ENCODE measurements around the gene MGAT5. TPM values are rescaled to one million over a fixed set of nuclear protein-coding genes. Genes with fewer than 3 reads are reported as not detected.

Gene MGAT5
- total RNA-seq, 4 donors from 2014 or later, result 16.3 to 37.8 (median 32.5) TPM

- no peak for DNase-seq (ENCODE audit: low spot score in 2 of 2)
- TF ChIP-seq POLR2A (IDR thresholded peaks at IDR 0.05), result no peak
- TF ChIP-seq, protein P1, sequence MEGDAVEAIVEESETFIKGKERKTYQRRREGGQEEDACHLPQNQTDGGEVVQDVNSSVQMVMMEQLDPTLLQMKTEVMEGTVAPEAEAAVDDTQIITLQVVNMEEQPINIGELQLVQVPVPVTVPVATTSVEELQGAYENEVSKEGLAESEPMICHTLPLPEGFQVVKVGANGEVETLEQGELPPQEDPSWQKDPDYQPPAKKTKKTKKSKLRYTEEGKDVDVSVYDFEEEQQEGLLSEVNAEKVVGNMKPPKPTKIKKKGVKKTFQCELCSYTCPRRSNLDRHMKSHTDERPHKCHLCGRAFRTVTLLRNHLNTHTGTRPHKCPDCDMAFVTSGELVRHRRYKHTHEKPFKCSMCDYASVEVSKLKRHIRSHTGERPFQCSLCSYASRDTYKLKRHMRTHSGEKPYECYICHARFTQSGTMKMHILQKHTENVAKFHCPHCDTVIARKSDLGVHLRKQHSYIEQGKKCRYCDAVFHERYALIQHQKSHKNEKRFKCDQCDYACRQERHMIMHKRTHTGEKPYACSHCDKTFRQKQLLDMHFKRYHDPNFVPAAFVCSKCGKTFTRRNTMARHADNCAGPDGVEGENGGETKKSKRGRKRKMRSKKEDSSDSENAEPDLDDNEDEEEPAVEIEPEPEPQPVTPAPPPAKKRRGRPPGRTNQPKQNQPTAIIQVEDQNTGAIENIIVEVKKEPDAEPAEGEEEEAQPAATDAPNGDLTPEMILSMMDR (IDR thresholded peaks at IDR 0.05), result no peak
- 84 to 88% methylated on average over 7 of the region's 7 CpGs for WGBS, 2 donors
- H3K4me3 ChIP-seq (ENCODE audit: low read depth, poor library complexity, severe bottlenecking), result no peak overlapping the region
- intact Hi-C loops (cut with DNase I; ENCODE audit: low total_unique reads), result no loop called here
Measured at GRCh38 chr2:134275058-134275862, 21.4 kb downstream of the MGAT5 start.

- TF ChIP-seq, protein P1 (IDR thresholded peaks at IDR 0.05), result no peak
- TF ChIP-seq POLR2A (IDR thresholded peaks at IDR 0.05), result no peak
- DNase-seq (ENCODE audit: low spot score in 2 of 2), result no peak
- WGBS, 2 donors, result 81 to 91% methylated on average over 6 of the region's 6 CpGs
- no peak overlapping the region for H3K4me3 ChIP-seq (ENCODE audit: low read depth, poor library complexity, severe bottlenecking)
- intact Hi-C loops (cut with DNase I; ENCODE audit: low total_unique reads), result no loop called here
Measured at GRCh38 chr2:134276381-134277172, 22.7 kb downstream of the MGAT5 start.

- intact Hi-C loops (cut with DNase I; ENCODE audit: low total_unique reads), result no loop called here
- WGBS, 2 donors, result 86 to 90% methylated on average over 4 of the region's 4 CpGs
- TF ChIP-seq, protein P1 (IDR thresholded peaks at IDR 0.05), result no peak
- TF ChIP-seq POLR2A (IDR thresholded peaks at IDR 0.05), result no peak
- DNase-seq (ENCODE audit: low spot score in 2 of 2), result no peak
- H3K4me3 ChIP-seq (ENCODE audit: low read depth, poor library complexity, severe bottlenecking), result no peak overlapping the region
Measured at GRCh38 chr2:134277223-134277622, 23.4 kb downstream of the MGAT5 start.

- no peak for DNase-seq (ENCODE audit: low spot score in 2 of 2)
- no peak for TF ChIP-seq POLR2A (IDR thresholded peaks at IDR 0.05)
- TF ChIP-seq, protein P1 (IDR thresholded peaks at IDR 0.05), result no peak
- intact Hi-C loops (cut with DNase I; ENCODE audit: low total_unique reads), result no loop called here
- WGBS, 2 donors, result 74 to 80% methylated on average over 1 of the region's 1 CpG
- no peak overlapping the region for H3K4me3 ChIP-seq (ENCODE audit: low read depth, poor library complexity, severe bottlenecking)
Measured at GRCh38 chr2:134278553-134278952, 24.7 kb downstream of the MGAT5 start.

GRCh38 chr2:134279417-134279816 lies 25.5 kb downstream of the MGAT5 start:
- H3K4me3 ChIP-seq (ENCODE audit: low read depth, poor library complexity, severe bottlenecking), result no peak overlapping the region
- intact Hi-C loops (cut with DNase I; ENCODE audit: low total_unique reads), result no loop called here
- WGBS, 2 donors, result 86 to 88% methylated on average over 3 of the region's 3 CpGs
- DNase-seq (ENCODE audit: low spot score in 2 of 2), result no peak
- TF ChIP-seq, protein P1 (IDR thresholded peaks at IDR 0.05), result no peak
- TF ChIP-seq POLR2A (IDR thresholded peaks at IDR 0.05), result no peak
